DOHH2 (cell line): Measurements from ENCODE around the gene GPR183.
A peak's percentile ranks its signal among the peaks of the same experiment; 100 is the strongest.

Source experiments
- H3F3A ChIP-seq: fragments of 200-600 bp; sonication (generic), shearing (Covaris generic); 2 replicates; pipeline ENCODE4 v1.6.0; 2016; ENCODE audit warnings: antibody characterized with exemption, mild to moderate bottlenecking; ENCODE audit not compliant: control insufficient read depth, insufficient read depth
- H3K27ac ChIP-seq: fragments of 200-600 bp; sonication (generic); 2 replicates; pipeline ENCODE4 v1.5.1; 2014; ENCODE audit warnings: low read depth, mild to moderate bottlenecking, low read length, moderate library complexity
- H3K27me3 ChIP-seq: fragments of 200-600 bp; sonication (generic); 2 replicates; pipeline ENCODE4 v1.6.1; 2014; ENCODE audit warnings: mild to moderate bottlenecking, low read length, mixed read lengths; ENCODE audit not compliant: control insufficient read depth
- H3K36me3 ChIP-seq: fragments of 200-600 bp; sonication (generic); 2 replicates; pipeline ENCODE4 v1.6.1; 2014; ENCODE audit warnings: mild to moderate bottlenecking, low read length, moderate library complexity, mixed read lengths; ENCODE audit not compliant: control insufficient read depth
- H3K4me1 ChIP-seq: fragments of 200-600 bp; sonication (generic); 2 replicates; pipeline ENCODE4 v1.6.1; 2014; ENCODE audit warnings: mild to moderate bottlenecking, low read length, mixed read lengths; ENCODE audit not compliant: control insufficient read depth
- H3K4me2 ChIP-seq: fragments of 200-600 bp; sonication (generic); 2 replicates; pipeline ENCODE4 v1.6.0; 2014; ENCODE audit warnings: mild to moderate bottlenecking, low read length, moderate library complexity
- H3K4me3 ChIP-seq: fragments of 200-600 bp; sonication (generic); 2 replicates; pipeline ENCODE4 v1.5.1; 2014; ENCODE audit warnings: mild to moderate bottlenecking, low read length, mixed read lengths
- H3K79me2 ChIP-seq: fragments of 200-600 bp; sonication (generic); 2 replicates; pipeline ENCODE4 v1.6.1; 2014; ENCODE audit warnings: mild to moderate bottlenecking, low read length, mixed read lengths; ENCODE audit not compliant: control insufficient read depth
- H3K9me2 ChIP-seq: fragments of 200-600 bp; sonication (generic); replicated peaks from 2 replicates; pipeline ENCODE4 v1.6.1; 2014; ENCODE audit warnings: mild to moderate bottlenecking, low read length, mixed read lengths; ENCODE audit not compliant: control insufficient read depth
- H3K9me3 ChIP-seq: fragments of 200-600 bp; sonication (generic); 2 replicates; pipeline ENCODE4 v1.6.1; 2014; ENCODE audit warnings: antibody characterized with exemption, low read length, mixed read lengths; ENCODE audit not compliant: control insufficient read depth, insufficient read depth
- H4K20me1 ChIP-seq: fragments of 200-600 bp; sonication (generic); 2 replicates; pipeline ENCODE4 v1.6.0; 2014; ENCODE audit warnings: low read depth, mild to moderate bottlenecking, antibody characterized with exemption, low read length, moderate library complexity; ENCODE audit not compliant: control insufficient read depth, insufficient read depth
- CTCF ChIP-seq: fragments of 200-600 bp; sonication (generic); IDR thresholded peaks from one replicate; pipeline ENCODE4 v1.5.1; 2014; ENCODE audit warnings: antibody characterized with exemption, mild to moderate bottlenecking, low read depth, low read length; ENCODE audit not compliant: poor library complexity, severe bottlenecking
- EZH2phosphoT487 ChIP-seq: fragments of 200-600 bp; sonication (generic); IDR thresholded peaks from 2 replicates; pipeline ENCODE4 v1.6.1; 2017; ENCODE audit warnings: borderline replicate concordance, mild to moderate bottlenecking, antibody characterized with exemption, low read length, moderate library complexity, mixed read lengths

Gene GPR183

GRCh38 chr13:99263126-99263785 is 43.9 kb downstream of the GPR183 start:
- Histone ChIP-seq H3K9me2 (no peaks in the 10 kb centered on the region), H3K4me3 (no peak overlapping the region), H4K20me1 (peaks cover 7% of the 10 kb centered on the region; the same call in 1 of the 2 replicates), H3F3A (peaks cover 16% of the 10 kb centered on the region), H3K4me2 (0 out of 2 replicates have a peak overlapping the region, but pooled peaks have one; percentile 27), H3K4me1 (peaks cover 68% of the 10 kb centered on the region), H3K27ac (no peak overlapping the region), H3K36me3 (peaks cover 25% of the 10 kb centered on the region), H3K27me3 (no peaks in the 10 kb centered on the region), H3K79me2 (peaks cover 8% of the 10 kb centered on the region), H3K9me3 (no peaks in the 10 kb centered on the region)
- TF ChIP-seq EZH2phosphoT487 (no peak), CTCF (no peak)

GRCh38 chr13:99261059-99261458 is 46.1 kb downstream of the GPR183 start:
- Histone ChIP-seq H3K9me3 (no peaks in the 10 kb centered on the region), H3K9me2 (no peaks in the 10 kb centered on the region), H3K4me3 (no peak overlapping the region), H3K27ac (no peak overlapping the region), H3K4me1 (peaks cover 85% of the 10 kb centered on the region), H3F3A (peaks cover 31% of the 10 kb centered on the region), H3K79me2 (peaks cover 19% of the 10 kb centered on the region), H3K27me3 (no peaks in the 10 kb centered on the region), H3K36me3 (peaks cover 25% of the 10 kb centered on the region), H4K20me1 (peaks cover 7% of the 10 kb centered on the region; the same call in 1 of the 2 replicates), H3K4me2 (no peak overlapping the region)
- TF ChIP-seq CTCF (no peak), EZH2phosphoT487 (no peak)

GRCh38 chr13:99260216-99260615 is 47.0 kb downstream of the GPR183 start:
- no peaks in the 10 kb centered on the region for H3K27me3 ChIP-seq
- H3K36me3 ChIP-seq, result peaks cover 28% of the 10 kb centered on the region
- no peak for TF ChIP-seq CTCF
- no peak for TF ChIP-seq EZH2phosphoT487
- H3K4me2 ChIP-seq, result peak overlapping the region; percentile 79
- H3K27ac ChIP-seq, result no peak overlapping the region
- 0 out of 2 replicates have a peak, but pooled peaks cover 1% of the 10 kb centered on the region for H4K20me1 ChIP-seq
- H3K4me1 ChIP-seq, result peaks cover 88% of the 10 kb centered on the region
- no peaks in the 10 kb centered on the region for H3K9me2 ChIP-seq
- H3K4me3 ChIP-seq, result peak overlapping the region; percentile 54
- H3K79me2 ChIP-seq, result peaks cover 26% of the 10 kb centered on the region
- no peaks in the 10 kb centered on the region for H3K9me3 ChIP-seq
- peaks cover 37% of the 10 kb centered on the region for H3F3A ChIP-seq
